Measurements from ENCODE around the gene SIK3. TPM values are rescaled to one million over a fixed set of nuclear protein-coding genes. Genes with fewer than 3 reads are reported as not detected.

Gene SIK3
- total RNA-seq, 1 donor from 2014 or later: 54.2 TPM

- Mint-ChIP-seq H3K27me3 (ENCODE audit: insufficient read depth) (no peaks in the 10 kb centered on the region), H3K27ac (no peak overlapping the region), H3K36me3 (ENCODE audit: low read depth) (peaks cover 9% of the 10 kb centered on the region), H3K9me3 (no peaks in the 10 kb centered on the region), H3K4me1 (ENCODE audit: low read depth) (peaks cover 48% of the 10 kb centered on the region), H3K4me3 (no peak overlapping the region)
- no peak for DNase-seq (ENCODE audit: low spot score)
- intact Hi-C loops (cut with micrococcal nuclease): no loop called here
Observed at GRCh38 chr11:116997071-116997470, 101.2 kb downstream of the SIK3 start.

GRCh38 chr11:116994195-116994594, 104.0 kb downstream of the SIK3 start:
- Mint-ChIP-seq H3K27ac (no peak overlapping the region), H3K4me3 (no peak overlapping the region), H3K4me1 (ENCODE audit: low read depth) (peaks cover 46% of the 10 kb centered on the region), H3K27me3 (ENCODE audit: insufficient read depth) (no peaks in the 10 kb centered on the region), H3K9me3 (no peaks in the 10 kb centered on the region), H3K36me3 (ENCODE audit: low read depth) (peaks cover 7% of the 10 kb centered on the region)
- intact Hi-C loops (cut with micrococcal nuclease): no loop called here
- DNase-seq (ENCODE audit: low spot score): no peak

GRCh38 chr11:116993599-116993998, 104.6 kb downstream of the SIK3 start:
- peaks cover 7% of the 10 kb centered on the region for H3K36me3 Mint-ChIP-seq (ENCODE audit: low read depth)
- DNase-seq (ENCODE audit: low spot score): no peak
- no peak overlapping the region for H3K4me3 Mint-ChIP-seq
- peak overlapping the region; percentile 63 for H3K27ac Mint-ChIP-seq
- H3K9me3 Mint-ChIP-seq: no peaks in the 10 kb centered on the region
- peaks cover 50% of the 10 kb centered on the region for H3K4me1 Mint-ChIP-seq (ENCODE audit: low read depth)
- H3K27me3 Mint-ChIP-seq (ENCODE audit: insufficient read depth): no peaks in the 10 kb centered on the region
- intact Hi-C loops (cut with micrococcal nuclease): no loop called here

- H3K27ac Mint-ChIP-seq: no peak overlapping the region
- intact Hi-C loops (cut with micrococcal nuclease): no loop called here
Observed at GRCh38 chr11:116991491-116991890, 106.7 kb downstream of the SIK3 start.

GRCh38 chr11:116990811-116991210, 107.4 kb downstream of the SIK3 start:
- no peak for DNase-seq (ENCODE audit: low spot score)
- Mint-ChIP-seq H3K27ac (peak overlapping the region; percentile 3), H3K27me3 (ENCODE audit: insufficient read depth) (no peaks in the 10 kb centered on the region), H3K4me3 (no peak overlapping the region), H3K36me3 (ENCODE audit: low read depth) (peaks cover 12% of the 10 kb centered on the region), H3K9me3 (no peaks in the 10 kb centered on the region), H3K4me1 (ENCODE audit: low read depth) (peaks cover 73% of the 10 kb centered on the region)
- intact Hi-C loops (cut with micrococcal nuclease): no loop called here

More at GRCh38 chr11:116991491-116991890, 106.7 kb downstream of the SIK3 start:
- Mint-ChIP-seq H3K27me3 (ENCODE audit: insufficient read depth) (no peaks in the 10 kb centered on the region), H3K4me1 (ENCODE audit: low read depth) (peaks cover 66% of the 10 kb centered on the region), H3K36me3 (ENCODE audit: low read depth) (peaks cover 12% of the 10 kb centered on the region), H3K9me3 (no peaks in the 10 kb centered on the region), H3K4me3 (no peak overlapping the region)
- no peak for DNase-seq (ENCODE audit: low spot score)

GRCh38 chr11:116990061-116990473, 108.2 kb downstream of the SIK3 start:
- DNase-seq (ENCODE audit: low spot score): no peak
- H3K4me1 Mint-ChIP-seq (ENCODE audit: low read depth): peaks cover 74% of the 10 kb centered on the region
- H3K9me3 Mint-ChIP-seq: no peaks in the 10 kb centered on the region
- no peak overlapping the region for H3K27ac Mint-ChIP-seq
- intact Hi-C loops (cut with micrococcal nuclease): no loop called here
- H3K27me3 Mint-ChIP-seq (ENCODE audit: insufficient read depth): no peaks in the 10 kb centered on the region
- peaks cover 12% of the 10 kb centered on the region for H3K36me3 Mint-ChIP-seq (ENCODE audit: low read depth)
- no peak overlapping the region for H3K4me3 Mint-ChIP-seq

- Mint-ChIP-seq H3K4me3 (no peak overlapping the region), H3K4me1 (ENCODE audit: low read depth) (peaks cover 76% of the 10 kb centered on the region), H3K27me3 (ENCODE audit: insufficient read depth) (no peaks in the 10 kb centered on the region), H3K36me3 (ENCODE audit: low read depth) (peaks cover 13% of the 10 kb centered on the region), H3K9me3 (no peaks in the 10 kb centered on the region), H3K27ac (peak overlapping the region; percentile 51)
- no peak for DNase-seq (ENCODE audit: low spot score)
- intact Hi-C loops (cut with micrococcal nuclease): no loop called here
Observed at GRCh38 chr11:116989184-116989583, 109.0 kb downstream of the SIK3 start.

GRCh38 chr11:116986521-116987105, 111.6 kb downstream of the SIK3 start:
- H3K27ac Mint-ChIP-seq: peak overlapping the region; percentile 73
- DNase-seq (ENCODE audit: low spot score): no peak
- H3K4me3 Mint-ChIP-seq: peak overlapping the region; percentile 65
- intact Hi-C loops (cut with micrococcal nuclease): loop anchor here (1.0 kb wide), 8 partner anchors 17 to 107 kb away; no protein-coding TSS in a partner anchor
- no peaks in the 10 kb centered on the region for H3K27me3 Mint-ChIP-seq (ENCODE audit: insufficient read depth)
- H3K9me3 Mint-ChIP-seq: no peaks in the 10 kb centered on the region
- H3K36me3 Mint-ChIP-seq (ENCODE audit: low read depth): peaks cover 11% of the 10 kb centered on the region
- H3K4me1 Mint-ChIP-seq (ENCODE audit: low read depth): peaks cover 70% of the 10 kb centered on the region

GRCh38 chr11:116984589-116984988, 113.6 kb downstream of the SIK3 start:
- Mint-ChIP-seq H3K27me3 (ENCODE audit: insufficient read depth) (no peaks in the 10 kb centered on the region), H3K27ac (no peak overlapping the region), H3K36me3 (ENCODE audit: low read depth) (peaks cover 6% of the 10 kb centered on the region), H3K9me3 (no peaks in the 10 kb centered on the region), H3K4me1 (ENCODE audit: low read depth) (peaks cover 76% of the 10 kb centered on the region), H3K4me3 (no peak overlapping the region)
- intact Hi-C loops (cut with micrococcal nuclease): no loop called here
- DNase-seq (ENCODE audit: low spot score): no peak

GRCh38 chr11:116984186-116984585, 114.0 kb downstream of the SIK3 start:
- intact Hi-C loops (cut with micrococcal nuclease): no loop called here
- Mint-ChIP-seq H3K27me3 (ENCODE audit: insufficient read depth) (no peaks in the 10 kb centered on the region), H3K4me1 (ENCODE audit: low read depth) (peaks cover 75% of the 10 kb centered on the region), H3K9me3 (no peaks in the 10 kb centered on the region), H3K27ac (no peak overlapping the region), H3K36me3 (ENCODE audit: low read depth) (peaks cover 6% of the 10 kb centered on the region), H3K4me3 (no peak overlapping the region)
- no peak for DNase-seq (ENCODE audit: low spot score)

- no peaks in the 10 kb centered on the region for H3K27me3 Mint-ChIP-seq (ENCODE audit: insufficient read depth)
Observed at GRCh38 chr11:116981266-116981885, 116.9 kb downstream of the SIK3 start.

GRCh38 chr11:116980136-116980793, 118.0 kb downstream of the SIK3 start:
- Mint-ChIP-seq H3K4me1 (ENCODE audit: low read depth) (peaks cover 42% of the 10 kb centered on the region), H3K27me3 (ENCODE audit: insufficient read depth) (no peaks in the 10 kb centered on the region), H3K4me3 (peak overlapping the region; percentile 8), H3K27ac (peak overlapping the region; percentile 42), H3K9me3 (no peaks in the 10 kb centered on the region), H3K36me3 (ENCODE audit: low read depth) (peaks cover 3% of the 10 kb centered on the region)
- intact Hi-C loops (cut with micrococcal nuclease): no loop called here
- no peak for DNase-seq (ENCODE audit: low spot score)

More at GRCh38 chr11:116981266-116981885, 116.9 kb downstream of the SIK3 start:
- H3K9me3 Mint-ChIP-seq: no peaks in the 10 kb centered on the region
- peaks cover 53% of the 10 kb centered on the region for H3K4me1 Mint-ChIP-seq (ENCODE audit: low read depth)
- DNase-seq (ENCODE audit: low spot score): no peak
- no peak overlapping the region for H3K4me3 Mint-ChIP-seq
- H3K36me3 Mint-ChIP-seq (ENCODE audit: low read depth): peaks cover 3% of the 10 kb centered on the region
- H3K27ac Mint-ChIP-seq: peak overlapping the region; percentile 62
- intact Hi-C loops (cut with micrococcal nuclease): no loop called here

- intact Hi-C loops (cut with micrococcal nuclease): no loop called here
- no peaks in the 10 kb centered on the region for H3K9me3 Mint-ChIP-seq
- H3K36me3 Mint-ChIP-seq (ENCODE audit: low read depth): peaks cover 2% of the 10 kb centered on the region
- DNase-seq (ENCODE audit: low spot score): no peak
- H3K4me3 Mint-ChIP-seq: no peak overlapping the region
- H3K4me1 Mint-ChIP-seq (ENCODE audit: low read depth): peaks cover 28% of the 10 kb centered on the region
- no peaks in the 10 kb centered on the region for H3K27me3 Mint-ChIP-seq (ENCODE audit: insufficient read depth)
- no peak overlapping the region for H3K27ac Mint-ChIP-seq
Observed at GRCh38 chr11:116976941-116977570, 121.2 kb downstream of the SIK3 start.
